Measurements from ENCODE around the gene CEP135.

GRCh38 chr4:55993994-55994663 is 45.4 kb downstream of the CEP135 start:
- TF ChIP-seq ZFP3 (CRISPR knock-in tag; IDR thresholded peaks at IDR 0.05) (no peak), ISL1 (CRISPR knock-in tag; IDR thresholded peaks at IDR 0.05) (no peak), OSR1 (CRISPR knock-in tag; IDR thresholded peaks at IDR 0.05) (no peak), ARNTL (CRISPR knock-in tag; IDR thresholded peaks at IDR 0.05; ENCODE audit: borderline replicate concordance, low read depth) (no peak)

All from SK-N-SH treated with all-trans-retinoic acid at 6 μM for 48 hours (cell line).